NOMO-1 treated with DMSO at 0.1 percent for 48 hours (cell line): Measurements from ENCODE around the gene DNAH5.

ENCODE experiments used
- DNase-seq: peaks from one replicate; lab custom pipeline; 2025; ENCODE audit not compliant: unreplicated experiment; lab: John Stamatoyannopoulos, UW

The DNAH5 gene

DNA sequence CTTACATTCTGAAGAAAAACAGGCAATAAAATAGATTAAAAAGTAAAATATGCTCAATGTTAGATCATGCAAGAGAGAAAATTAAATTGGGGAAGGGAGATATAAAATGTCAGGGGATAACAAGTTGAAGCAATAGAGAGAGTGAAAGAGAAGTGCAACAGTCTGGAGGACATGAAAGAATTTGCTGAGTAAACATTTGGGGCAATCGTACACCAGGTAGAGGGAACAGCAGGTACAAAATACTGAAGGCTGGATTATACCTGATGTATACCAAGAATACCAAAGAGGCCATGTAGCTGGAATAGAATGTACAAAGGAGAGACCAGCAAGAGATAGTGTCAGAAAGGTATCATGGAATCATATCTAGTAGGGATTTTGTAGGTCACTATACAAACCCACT, 300.8 kb downstream of the DNAH5 start:
- no peak for DNase-seq

DNA sequence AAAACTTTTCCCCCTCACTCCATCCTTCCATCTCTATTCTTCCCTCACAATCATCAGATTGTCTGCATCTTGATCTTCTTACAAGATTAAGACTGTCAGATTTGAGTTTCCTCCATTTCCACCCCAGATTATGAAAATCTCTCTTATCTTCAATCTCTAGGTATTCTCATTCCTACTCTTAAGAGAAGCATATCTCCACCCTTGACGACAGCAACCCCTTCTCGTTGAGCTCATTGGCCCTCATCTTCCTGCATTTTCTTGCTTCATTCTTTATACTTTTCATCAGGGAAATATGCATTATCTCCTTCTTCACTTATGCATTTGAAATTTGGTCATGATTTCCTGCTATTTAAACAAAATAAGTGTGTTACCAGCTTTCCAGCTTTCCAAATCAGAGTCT, 301.3 kb downstream of the DNAH5 start:
- no peak for DNase-seq
